Mesenchymal stem cell (in vitro differentiated cells and primary cell): ENCODE data around the gene CWH43.

Experiments
- DNase-seq: peaks from one replicate; pipeline ENCODE4 v3.0.0-alpha.2; 2013
- H2AFZ ChIP-seq: one replicate; pipeline ENCODE4 v1.6.1; 2013; ENCODE audit warnings: low read depth, mild to moderate bottlenecking, control low read depth, inconsistent platforms, low read length, moderate library complexity
- H2AK5ac ChIP-seq: 2 replicates; pipeline ENCODE4 v1.6.1; 2013; ENCODE audit warnings: low read length, moderate library complexity, mild to moderate bottlenecking, inconsistent platforms; ENCODE audit not compliant: severe bottlenecking
- H2BK120ac ChIP-seq: one replicate; pipeline ENCODE4 v1.6.1; 2013; ENCODE audit warnings: low read depth, mild to moderate bottlenecking, inconsistent platforms, low read length, moderate library complexity
- H2BK12ac ChIP-seq, 2 experiments: one replicate each; pipeline ENCODE4 v1.6.1; 2013; ENCODE audit warnings: inconsistent platforms in 2 of 2, low read length in 2 of 2, mild to moderate bottlenecking in 2 of 2, moderate library complexity in 2 of 2, control low read depth in 1 of 2
- H2BK15ac ChIP-seq: one replicate; pipeline ENCODE4 v1.6.1; 2013; ENCODE audit warnings: mild to moderate bottlenecking, low read depth, inconsistent platforms; ENCODE audit not compliant: poor library complexity, severe bottlenecking
- H2BK5ac ChIP-seq: 2 replicates; pipeline ENCODE4 v1.6.1; 2013; ENCODE audit warnings: low read depth, mild to moderate bottlenecking, low read length, control low read depth, inconsistent platforms; ENCODE audit not compliant: poor library complexity, severe bottlenecking
- H3K14ac ChIP-seq, 2 experiments: one replicate each; pipeline ENCODE4 v1.6.1; 2013; ENCODE audit warnings: inconsistent platforms in 2 of 2, low read length in 2 of 2, control low read depth in 1 of 2, mild to moderate bottlenecking in 1 of 2, moderate library complexity in 1 of 2
- H3K18ac ChIP-seq, 2 experiments: one replicate each; pipeline ENCODE4 v1.6.1; 2013; ENCODE audit warnings: inconsistent platforms in 2 of 2, low read length in 2 of 2, control low read depth in 1 of 2, low read depth in 1 of 2, mild to moderate bottlenecking in 1 of 2
- H3K23ac ChIP-seq, 2 experiments: one replicate each; pipeline ENCODE4 v1.6.1; 2013; ENCODE audit warnings: inconsistent platforms in 2 of 2, low read length in 2 of 2, mild to moderate bottlenecking in 2 of 2, moderate library complexity in 2 of 2, control low read depth in 1 of 2
- H3K27ac ChIP-seq: 2 replicates; pipeline ENCODE4 v1.5.1; 2013; ENCODE audit warnings: mild to moderate bottlenecking, moderate library complexity, low read length, control low read depth, inconsistent platforms; ENCODE audit not compliant: poor library complexity, severe bottlenecking
- H3K27me3 ChIP-seq, 2 experiments: 2 replicates each; pipeline versions ENCODE4 v1.6.1 to v1.7.0; 2013; ENCODE audit warnings: low read length in 2 of 2, mild to moderate bottlenecking in 2 of 2, moderate library complexity in 2 of 2, control low read depth in 1 of 2, inconsistent platforms in 1 of 2; ENCODE audit not compliant: control insufficient read depth in 1 of 2, insufficient read depth in 1 of 2
- H3K36me3 ChIP-seq, 2 experiments: 2 replicates each; pipeline versions ENCODE4 v1.6.1 to v1.7.0; 2013; ENCODE audit warnings: low read length in 2 of 2, control low read depth in 1 of 2, inconsistent platforms in 1 of 2, low read depth in 1 of 2, mild to moderate bottlenecking in 1 of 2; ENCODE audit not compliant: insufficient read depth in 2 of 2, control insufficient read depth in 1 of 2
- H3K4ac ChIP-seq, 2 experiments: one replicate each; pipeline ENCODE4 v1.6.1; 2013; ENCODE audit warnings: inconsistent platforms in 2 of 2, low read length in 2 of 2, mild to moderate bottlenecking in 2 of 2, moderate library complexity in 2 of 2, control low read depth in 1 of 2, low read depth in 1 of 2
- H3K4me1 ChIP-seq: 2 replicates; pipeline ENCODE4 v1.6.1; 2013; ENCODE audit warnings: low read depth, low read length, control low read depth; ENCODE audit not compliant: control insufficient read depth, insufficient read depth
- H3K4me2 ChIP-seq: 2 replicates; pipeline ENCODE4 v1.6.1; 2013; ENCODE audit warnings: low read length, mild to moderate bottlenecking, inconsistent platforms; ENCODE audit not compliant: poor library complexity, severe bottlenecking
- H3K4me3 ChIP-seq, 2 experiments: 2 replicates each; pipeline versions ENCODE4 v1.5.1 to v1.7.0; 2013; ENCODE audit warnings: low read length in 2 of 2, mild to moderate bottlenecking in 2 of 2, control low read depth in 1 of 2, low read depth in 1 of 2; ENCODE audit not compliant: insufficient read depth in 1 of 2
- H3K79me1 ChIP-seq: replicated peaks from 2 replicates; pipeline ENCODE4 v1.6.1; 2013; ENCODE audit warnings: mild to moderate bottlenecking, control low read depth, low read length, inconsistent platforms; ENCODE audit not compliant: poor library complexity, severe bottlenecking
- H3K9ac ChIP-seq: 2 replicates; pipeline ENCODE4 v1.7.0; 2013; ENCODE audit warnings: mild to moderate bottlenecking, low read length, moderate library complexity
- H3K9me3 ChIP-seq: 2 replicates; pipeline ENCODE4 v1.7.0; 2013; ENCODE audit warnings: mild to moderate bottlenecking, low read length; ENCODE audit not compliant: control insufficient read depth
- H4K8ac ChIP-seq: one replicate; pipeline ENCODE4 v1.6.1; 2013; ENCODE audit warnings: inconsistent platforms, mild to moderate bottlenecking, low read length, moderate library complexity
- H4K91ac ChIP-seq: one replicate; pipeline ENCODE4 v1.6.1; 2013; ENCODE audit warnings: mild to moderate bottlenecking, low read length, inconsistent platforms
- WGBS: methylation state at CpG from one replicate; pipeline ENCODE4 v1.1.7; 2013; ENCODE audit warnings: mixed read lengths; 5-methylcytosine and 5-hydroxymethylcytosine counted together

Gene CWH43

DNA sequence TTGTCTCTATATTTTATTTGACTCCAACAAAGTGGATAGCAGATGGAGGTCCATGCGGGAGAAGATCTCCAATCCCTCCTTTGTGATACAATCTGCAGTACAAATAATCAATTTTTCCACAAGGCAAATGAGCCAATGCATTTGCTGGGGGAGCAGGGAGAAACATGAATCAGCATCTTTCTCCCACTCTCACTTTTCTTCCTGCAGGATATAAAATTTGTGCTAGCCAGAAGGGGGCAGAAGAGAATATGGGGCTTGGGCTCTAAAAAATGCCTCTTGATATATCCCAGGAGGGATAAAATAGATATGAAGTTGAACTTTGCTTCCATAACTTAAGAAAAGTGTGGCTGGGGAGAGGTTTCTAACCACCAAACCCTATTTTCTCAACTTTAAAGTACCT lies 38.3 kb upstream of the CWH43 start:
- H3K9me3 ChIP-seq, result peaks cover 7% of the 10 kb centered on the region
- no peak overlapping the region for H4K8ac ChIP-seq
- DNase-seq, result no peak
- H2BK120ac ChIP-seq, result no peak overlapping the region
- H3K79me1 ChIP-seq, result no peaks in the 10 kb centered on the region
- H2BK12ac ChIP-seq, result no peak overlapping the region
- H3K27me3 ChIP-seq, result no peaks in the 10 kb centered on the region
- no peak overlapping the region for H2BK15ac ChIP-seq
- no peak overlapping the region for H4K91ac ChIP-seq
- no peak overlapping the region for H2BK5ac ChIP-seq
- no peak overlapping the region for H3K4me2 ChIP-seq
- no peak overlapping the region for H2AK5ac ChIP-seq
- H3K4me3 ChIP-seq, result no peak overlapping the region
- no peaks in the 10 kb centered on the region for H3K36me3 ChIP-seq
- H2AFZ ChIP-seq, result no peak overlapping the region
- WGBS, result 86% methylated on average over 1 of the region's 1 CpG
- no peak overlapping the region for H3K14ac ChIP-seq
- no peak overlapping the region for H3K9ac ChIP-seq
- no peaks in the 10 kb centered on the region for H3K4me1 ChIP-seq
- no peak overlapping the region for H3K27ac ChIP-seq
- no peak overlapping the region for H3K18ac ChIP-seq
- no peak overlapping the region for H3K23ac ChIP-seq
- no peak overlapping the region for H3K4ac ChIP-seq

DNA sequence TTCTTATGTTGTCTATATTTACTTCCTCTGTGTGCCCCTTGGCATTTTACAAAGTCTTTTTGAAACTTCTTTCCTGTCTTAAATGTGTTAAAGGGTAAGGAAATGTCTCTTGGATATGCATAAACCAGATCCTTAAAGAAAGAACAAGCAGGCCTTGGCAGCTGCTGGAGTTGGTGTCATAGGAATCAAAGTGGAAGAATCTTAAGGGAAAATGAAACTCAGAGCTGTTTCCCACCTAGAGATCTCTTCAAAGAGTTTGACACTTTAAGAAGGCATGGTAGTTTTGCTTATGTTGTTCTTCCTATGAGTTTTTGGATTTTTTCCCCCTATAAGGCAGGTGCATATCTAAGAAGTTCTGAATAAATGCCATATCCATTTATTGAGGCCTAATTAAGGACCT lies 37.0 kb upstream of the CWH43 start:
- H2BK12ac ChIP-seq, result no peak overlapping the region
- no peak overlapping the region for H4K91ac ChIP-seq
- no peak overlapping the region for H2BK120ac ChIP-seq
- no peak overlapping the region for H2BK15ac ChIP-seq
- no peaks in the 10 kb centered on the region for H3K36me3 ChIP-seq
- no peaks in the 10 kb centered on the region for H3K4me1 ChIP-seq
- no peak overlapping the region for H2AK5ac ChIP-seq
- H4K8ac ChIP-seq, result no peak overlapping the region
- no peak overlapping the region for H2AFZ ChIP-seq
- H3K4me3 ChIP-seq, result peak overlapping the region in 1 of 2 experiments; percentile 34
- H3K23ac ChIP-seq, result no peak overlapping the region
- H3K18ac ChIP-seq, result no peak overlapping the region
- no peak overlapping the region for H3K4ac ChIP-seq
- no peaks in the 10 kb centered on the region for H3K79me1 ChIP-seq
- DNase-seq, result no peak
- peak overlapping the region; percentile 74 for H3K9ac ChIP-seq
- H3K27me3 ChIP-seq, result no peaks in the 10 kb centered on the region
- H3K9me3 ChIP-seq, result peaks cover 7% of the 10 kb centered on the region
- no peak overlapping the region for H3K27ac ChIP-seq
- no peak overlapping the region for H2BK5ac ChIP-seq
- H3K4me2 ChIP-seq, result no peak overlapping the region
- no peak overlapping the region for H3K14ac ChIP-seq

DNA sequence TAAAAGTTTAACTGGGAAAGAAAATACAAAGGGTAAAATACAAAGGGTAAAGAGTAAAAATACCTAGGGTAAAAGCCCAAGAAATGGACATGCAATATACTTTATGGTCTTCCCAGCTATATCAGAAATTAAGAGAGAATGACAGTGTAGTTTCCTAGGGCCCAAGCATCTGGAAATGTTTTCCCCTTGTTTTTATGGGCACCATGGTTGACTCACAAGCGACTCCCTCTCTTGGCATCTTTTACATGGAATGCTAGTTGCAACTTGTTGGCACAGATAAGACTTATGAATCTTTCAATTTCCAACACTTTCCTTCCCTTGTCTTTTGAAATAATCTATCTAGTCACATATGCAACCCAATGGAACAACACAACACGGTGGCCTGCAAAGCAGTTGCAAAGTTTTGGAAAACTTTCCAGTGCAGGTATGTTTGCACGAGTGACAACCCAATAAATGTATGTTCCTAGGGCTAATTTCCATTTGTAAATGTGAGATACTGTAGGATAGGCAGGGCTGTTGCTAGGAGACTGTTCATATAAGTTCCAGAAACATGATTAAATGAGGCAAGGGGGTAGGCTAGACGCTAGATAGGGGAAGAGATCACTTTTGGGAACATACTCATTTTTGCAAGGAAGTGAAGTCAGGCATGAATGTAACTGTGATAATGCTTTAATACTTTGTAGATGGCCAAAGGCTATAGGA lies 36.4 kb upstream of the CWH43 start:
- no peak overlapping the region for H4K8ac ChIP-seq
- H3K9me3 ChIP-seq, result peaks cover 7% of the 10 kb centered on the region
- H2BK5ac ChIP-seq, result no peak overlapping the region
- no peak overlapping the region for H2BK120ac ChIP-seq
- no peaks in the 10 kb centered on the region for H3K27me3 ChIP-seq
- no peaks in the 10 kb centered on the region for H3K36me3 ChIP-seq
- no peak overlapping the region for H3K14ac ChIP-seq
- H3K18ac ChIP-seq, result no peak overlapping the region
- no peaks in the 10 kb centered on the region for H3K79me1 ChIP-seq
- H2BK12ac ChIP-seq, result no peak overlapping the region
- no peak overlapping the region for H3K4ac ChIP-seq
- DNase-seq, result no peak
- no peak overlapping the region for H3K27ac ChIP-seq
- H2BK15ac ChIP-seq, result no peak overlapping the region
- peak overlapping the region; percentile 74 for H3K9ac ChIP-seq
- H4K91ac ChIP-seq, result no peak overlapping the region
- H3K4me1 ChIP-seq, result no peaks in the 10 kb centered on the region
- no peak overlapping the region for H2AK5ac ChIP-seq
- no peak overlapping the region for H2AFZ ChIP-seq
- H3K23ac ChIP-seq, result no peak overlapping the region
- H3K4me2 ChIP-seq, result no peak overlapping the region
- 83% methylated on average over 4 of the region's 4 CpGs for WGBS
- H3K4me3 ChIP-seq, result peak overlapping the region in 1 of 2 experiments; percentile 34

DNA sequence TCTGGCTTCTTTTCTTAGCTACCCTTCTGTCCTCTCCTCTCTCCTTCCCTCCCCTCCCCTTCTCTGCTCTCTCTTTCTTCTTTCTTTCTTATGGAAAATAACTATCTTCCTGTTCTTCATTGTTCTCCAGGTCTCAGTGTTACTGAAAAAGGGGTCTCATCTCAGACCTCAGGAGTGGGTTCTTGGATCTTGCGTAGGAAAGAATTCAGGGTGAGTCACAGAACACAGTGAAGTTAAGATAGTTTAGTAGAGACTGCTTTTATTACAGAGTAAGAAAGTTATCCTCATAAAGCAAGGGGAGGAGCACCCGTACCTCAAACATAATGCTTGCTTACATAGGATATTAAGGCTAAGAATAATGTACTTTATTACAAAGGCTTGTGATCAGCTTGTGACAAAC lies 31.8 kb upstream of the CWH43 start:
- H3K4ac ChIP-seq, result no peak overlapping the region
- H3K14ac ChIP-seq, result no peak overlapping the region
- H2BK120ac ChIP-seq, result no peak overlapping the region
- H3K4me2 ChIP-seq, result no peak overlapping the region
- H2BK15ac ChIP-seq, result no peak overlapping the region
- no peak overlapping the region for H2BK5ac ChIP-seq
- no peaks in the 10 kb centered on the region for H3K27me3 ChIP-seq
- no peak overlapping the region for H3K23ac ChIP-seq
- peak overlapping the region; percentile 59 for H3K9ac ChIP-seq
- no peak overlapping the region for H3K18ac ChIP-seq
- H3K9me3 ChIP-seq, result peaks cover 7% of the 10 kb centered on the region
- WGBS, result 84% methylated on average over 1 of the region's 2 CpGs
- peak; percentile 10 for DNase-seq
- no peak overlapping the region for H4K8ac ChIP-seq
- no peak overlapping the region for H2AK5ac ChIP-seq
- H3K27ac ChIP-seq, result peak overlapping the region; percentile 86
- H3K4me3 ChIP-seq, result no peak overlapping the region
- H3K4me1 ChIP-seq, result peaks cover 1% of the 10 kb centered on the region
- H3K79me1 ChIP-seq, result no peaks in the 10 kb centered on the region
- no peaks in the 10 kb centered on the region for H3K36me3 ChIP-seq
- no peak overlapping the region for H2BK12ac ChIP-seq
- no peak overlapping the region for H2AFZ ChIP-seq
- H4K91ac ChIP-seq, result no peak overlapping the region
